Globus pallidus (tissue), 1 donor: ENCODE data around the gene HORMAD2.
A peak's percentile ranks its signal among the peaks of the same experiment; 100 is the strongest.
"Not testable (repeated sequence)": the region's sequence is repeated elsewhere in the genome, so short reads cannot be mapped to it uniquely, and the experiment has no call there.

Experiments
- DNase-seq: peaks from one replicate; pipeline ENCODE4 v3.0.0-alpha.2; 2015; ENCODE audit warnings: low spot score

Gene HORMAD2

DNA sequence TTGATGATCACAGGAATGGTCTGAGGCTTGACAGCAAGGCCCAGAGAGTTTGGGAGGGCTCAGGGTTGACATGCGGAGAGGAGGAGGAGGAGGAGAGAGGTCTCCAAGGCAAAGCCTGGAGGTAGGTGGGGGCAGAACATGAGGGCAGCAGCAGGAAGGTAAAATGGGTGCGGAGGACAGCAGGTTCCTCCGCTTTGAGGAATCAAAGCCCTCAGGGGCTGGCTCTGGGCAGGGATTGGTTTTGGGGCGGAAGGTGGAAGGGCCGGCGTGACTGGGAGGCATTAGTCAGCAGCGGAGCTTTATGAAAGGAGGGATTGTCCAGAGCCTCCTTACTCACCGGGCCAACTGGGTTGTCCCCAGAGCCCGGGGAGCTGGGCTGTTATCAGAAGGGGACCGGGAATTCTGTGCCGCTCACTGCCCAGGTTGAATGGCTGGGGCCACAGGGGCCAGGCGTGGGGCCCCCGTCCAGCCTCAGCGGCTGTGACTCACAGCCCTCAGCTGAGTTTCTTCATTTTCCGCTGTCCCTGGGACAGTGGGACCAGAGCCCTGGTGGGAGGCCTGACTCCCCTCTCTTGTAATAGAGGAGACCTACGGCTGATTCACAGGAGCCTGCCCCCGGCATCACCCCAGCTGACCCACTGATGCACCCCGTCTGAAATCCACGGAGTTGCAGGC is 130.1 kb downstream of the HORMAD2 start:
- peak; percentile 60 for DNase-seq

DNA sequence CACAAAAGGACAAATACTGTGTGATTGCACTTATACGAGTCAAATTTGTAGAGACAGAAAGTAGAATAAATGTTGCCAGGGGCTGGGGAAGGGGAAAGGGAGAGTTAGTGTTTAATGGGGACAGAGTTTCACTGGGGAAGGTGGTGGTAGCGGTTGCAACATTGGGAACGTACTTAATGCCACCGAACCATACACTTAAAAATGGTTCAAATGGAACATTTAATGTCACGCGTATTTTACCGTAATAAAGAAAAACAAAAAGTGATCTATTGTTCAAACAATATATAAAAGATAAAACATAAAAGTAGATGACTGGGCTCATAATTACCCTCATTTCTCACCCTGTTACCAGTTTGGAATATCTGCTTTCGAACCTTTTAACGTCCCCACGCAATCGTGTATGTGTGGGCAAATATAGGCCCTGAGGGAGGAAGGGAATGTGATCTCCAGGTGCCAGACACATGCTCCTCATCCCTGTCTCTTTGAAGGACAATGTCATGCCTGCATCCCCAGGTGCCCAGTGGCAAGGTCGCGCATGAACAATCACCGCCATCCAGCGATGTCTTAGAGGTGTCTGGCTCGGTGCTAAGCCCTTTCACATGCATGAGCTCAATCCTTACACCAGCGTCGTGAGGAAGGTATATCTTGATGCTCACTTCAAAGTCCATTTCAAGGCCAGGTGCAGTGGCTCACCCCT is 131.0 kb downstream of the HORMAD2 start:
- no peak for DNase-seq

DNA sequence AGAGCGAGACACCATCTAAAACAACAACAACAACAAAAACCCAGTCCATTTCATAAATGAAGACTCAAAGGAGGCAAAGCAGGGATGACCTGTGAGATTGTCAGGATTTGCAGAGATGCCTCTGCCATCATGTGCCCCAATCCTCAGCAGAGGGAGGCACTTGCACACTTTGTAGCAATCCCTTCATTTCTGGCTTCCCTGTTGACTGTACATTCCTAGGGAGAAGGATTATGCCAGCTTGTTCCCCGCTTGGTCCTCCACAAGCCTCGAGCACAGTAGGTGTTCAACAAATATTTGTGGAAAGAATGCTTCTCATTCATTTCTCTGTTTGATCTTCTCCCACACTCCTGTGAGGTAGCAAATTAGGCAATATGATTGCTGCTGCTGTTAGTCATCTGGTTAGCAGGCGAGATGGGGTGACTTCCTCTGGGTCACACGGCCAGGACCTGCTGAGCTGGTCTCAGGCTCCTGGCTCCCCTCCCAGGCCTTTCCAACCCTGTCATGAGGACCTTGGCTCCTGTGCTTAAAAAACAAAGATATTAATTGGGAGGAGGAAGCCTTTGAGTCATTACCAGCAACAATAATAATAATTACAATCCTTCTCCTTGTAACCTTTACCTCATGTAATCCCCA is 132.2 kb downstream of the HORMAD2 start:
- no peak for DNase-seq

DNA sequence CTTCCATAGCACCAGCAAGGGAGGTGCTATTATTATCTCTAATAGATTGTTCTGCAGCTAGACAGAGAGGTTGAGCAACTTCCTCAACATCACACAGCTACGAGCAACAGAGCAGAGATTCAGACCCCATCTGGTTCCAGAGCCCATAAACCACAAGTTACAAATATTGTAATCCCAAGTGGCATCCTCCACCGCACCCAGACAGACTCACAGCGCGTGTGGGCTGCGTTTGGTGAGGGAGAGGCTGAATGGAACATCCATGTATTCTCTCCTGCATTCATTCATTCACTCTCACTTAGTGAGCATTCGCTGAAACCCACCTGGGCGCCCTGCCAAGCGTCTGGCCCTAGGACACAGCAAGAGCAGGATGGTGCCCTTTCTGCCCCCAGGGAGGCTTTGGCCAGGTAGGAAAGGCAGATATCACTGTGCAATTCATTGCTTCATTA is 132.8 kb downstream of the HORMAD2 start:
- no peak for DNase-seq

DNA sequence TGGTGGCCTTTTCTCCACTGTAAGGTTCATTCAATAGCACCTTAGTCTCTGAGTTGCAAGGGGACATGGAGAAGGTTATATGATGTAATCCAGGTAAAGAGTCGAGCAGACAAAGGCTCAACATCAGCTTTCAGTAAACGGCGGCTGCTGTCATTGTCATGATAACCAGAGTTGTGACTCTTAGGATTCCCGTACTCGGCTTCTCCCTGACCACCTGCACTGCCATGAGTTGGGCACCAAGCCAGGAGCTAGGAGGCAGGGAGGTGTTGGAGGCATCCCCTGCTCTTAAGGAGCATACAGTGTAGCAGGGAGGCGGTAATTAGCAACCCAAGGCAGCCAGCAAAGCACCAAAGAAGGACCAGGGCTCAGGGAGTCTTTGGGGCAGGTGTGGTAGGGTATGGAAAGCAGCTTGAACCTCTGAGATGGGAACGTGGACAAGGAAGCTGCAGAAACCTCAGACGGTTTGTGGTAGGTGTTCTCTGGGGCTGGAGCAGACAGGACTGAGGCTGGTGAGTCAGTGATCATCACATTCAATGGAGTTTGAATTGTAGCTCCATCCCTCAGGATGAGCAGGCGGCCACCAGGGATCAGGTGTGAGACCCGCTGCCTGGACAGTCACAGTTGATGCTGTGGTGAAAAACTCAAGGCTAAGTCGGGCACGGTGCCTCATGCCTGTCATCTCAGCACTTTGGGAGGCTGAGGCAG is 134.6 kb downstream of the HORMAD2 start:
- DNase-seq = no peak

DNA sequence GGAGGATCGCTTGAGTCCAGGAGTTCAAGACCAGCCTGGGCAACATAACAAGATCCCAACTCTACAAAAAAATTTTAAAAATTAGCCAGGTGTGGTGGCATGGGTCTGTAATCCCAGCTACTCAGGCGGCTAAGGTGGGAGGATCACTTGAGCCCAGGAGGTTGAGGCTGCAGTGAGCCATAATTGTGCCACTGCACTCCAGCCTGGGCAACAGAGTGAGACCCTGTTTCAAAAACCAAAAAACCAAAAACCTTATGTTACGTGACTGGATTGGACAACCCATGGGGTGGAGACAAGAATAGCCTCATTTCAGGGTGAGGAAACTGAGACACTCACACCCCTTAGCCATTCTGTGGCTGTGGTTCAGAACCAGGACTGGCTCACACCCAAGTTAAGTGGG is 136.0 kb downstream of the HORMAD2 start:
- not testable (repeated sequence) for DNase-seq

DNA sequence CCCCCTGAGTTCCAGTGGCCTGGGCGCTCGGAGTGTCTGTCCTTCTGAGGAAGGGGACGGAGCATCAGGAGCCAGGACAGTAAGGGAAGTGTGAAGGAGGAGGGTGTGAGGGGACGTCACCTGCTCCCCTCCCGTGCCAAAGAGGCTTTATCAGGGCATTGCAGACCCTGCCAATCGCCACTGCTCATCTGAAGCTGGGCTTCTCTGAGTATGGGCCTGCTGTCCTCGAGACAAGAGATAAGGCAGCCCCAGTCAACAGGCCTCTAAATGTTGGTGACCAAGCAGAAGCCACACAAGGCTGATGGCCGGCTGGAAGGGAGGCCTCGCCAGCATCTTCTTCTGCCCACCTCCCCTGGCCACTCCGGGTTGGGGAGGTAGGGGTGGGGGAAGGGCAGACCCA is 136.4 kb downstream of the HORMAD2 start:
- DNase-seq = no peak

DNA sequence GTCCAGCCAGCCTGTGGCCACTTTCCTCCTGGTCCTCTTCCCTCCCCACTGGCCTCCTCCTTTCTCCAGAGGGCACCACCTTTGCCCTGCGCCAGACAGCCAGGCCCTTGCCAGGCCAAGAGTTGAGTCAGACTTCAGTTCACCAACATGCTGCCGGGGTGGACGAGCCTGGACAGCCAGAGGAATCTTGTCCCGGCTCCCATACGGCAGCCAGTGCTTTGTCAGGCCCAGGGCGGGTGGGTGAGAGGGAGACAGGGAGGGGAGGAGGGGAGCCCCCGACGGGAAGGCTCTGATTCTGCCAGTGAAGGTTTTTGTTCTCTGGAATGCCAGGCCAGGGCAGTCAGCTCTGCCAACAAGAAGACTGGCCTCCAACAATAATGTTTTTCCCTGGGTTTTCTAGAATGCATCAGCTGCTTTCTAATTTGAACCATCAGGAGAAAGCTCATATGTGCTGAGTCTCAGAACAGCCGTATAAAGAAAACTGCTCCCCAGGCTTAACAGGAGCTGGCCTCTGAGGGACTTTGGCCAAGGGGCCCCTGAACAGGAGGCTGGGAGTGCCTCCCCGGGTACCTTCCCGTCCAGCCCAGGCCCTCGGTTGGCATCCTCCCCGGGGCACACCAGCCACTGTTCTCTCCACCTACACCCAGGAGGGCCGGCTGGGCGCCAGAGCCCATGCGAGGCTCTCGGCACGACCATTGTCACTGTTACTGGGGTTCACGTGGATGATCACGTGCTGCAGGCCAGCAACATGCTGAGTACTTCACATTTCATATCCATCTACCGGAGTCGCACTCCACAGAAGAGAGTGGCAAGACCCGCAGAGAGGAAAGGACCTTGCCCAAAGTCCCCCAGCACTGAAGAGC is 137.7 kb downstream of the HORMAD2 start:
- peak; percentile 39 for DNase-seq

DNA sequence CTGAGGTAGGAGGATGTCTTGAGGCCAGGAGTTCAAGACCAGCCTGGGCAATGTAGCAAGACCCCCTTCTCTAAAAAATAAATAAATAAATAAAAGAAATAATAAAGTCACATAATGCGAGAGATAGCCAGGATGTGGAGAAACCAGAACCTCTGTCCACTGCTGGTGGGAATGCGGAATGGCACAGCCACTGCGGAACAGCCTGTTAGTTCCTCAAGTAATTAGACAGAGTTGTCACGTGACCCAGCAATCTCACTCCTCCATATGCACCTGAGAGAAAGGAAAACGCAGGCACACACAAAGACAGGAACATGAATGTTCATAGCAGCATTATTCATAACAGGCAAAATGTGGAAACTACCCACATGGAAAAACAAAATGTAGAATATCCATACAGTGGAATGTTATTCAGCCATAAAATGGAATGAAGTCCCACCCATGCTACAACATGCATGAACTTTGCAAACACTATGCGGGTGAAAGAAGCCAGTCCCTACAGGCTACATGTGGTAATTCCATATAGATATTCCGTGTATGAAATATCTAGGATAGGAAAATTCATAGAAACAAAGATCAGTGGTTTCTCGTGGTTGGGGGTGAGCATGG is 138.9 kb downstream of the HORMAD2 start:
- DNase-seq = no peak

DNA sequence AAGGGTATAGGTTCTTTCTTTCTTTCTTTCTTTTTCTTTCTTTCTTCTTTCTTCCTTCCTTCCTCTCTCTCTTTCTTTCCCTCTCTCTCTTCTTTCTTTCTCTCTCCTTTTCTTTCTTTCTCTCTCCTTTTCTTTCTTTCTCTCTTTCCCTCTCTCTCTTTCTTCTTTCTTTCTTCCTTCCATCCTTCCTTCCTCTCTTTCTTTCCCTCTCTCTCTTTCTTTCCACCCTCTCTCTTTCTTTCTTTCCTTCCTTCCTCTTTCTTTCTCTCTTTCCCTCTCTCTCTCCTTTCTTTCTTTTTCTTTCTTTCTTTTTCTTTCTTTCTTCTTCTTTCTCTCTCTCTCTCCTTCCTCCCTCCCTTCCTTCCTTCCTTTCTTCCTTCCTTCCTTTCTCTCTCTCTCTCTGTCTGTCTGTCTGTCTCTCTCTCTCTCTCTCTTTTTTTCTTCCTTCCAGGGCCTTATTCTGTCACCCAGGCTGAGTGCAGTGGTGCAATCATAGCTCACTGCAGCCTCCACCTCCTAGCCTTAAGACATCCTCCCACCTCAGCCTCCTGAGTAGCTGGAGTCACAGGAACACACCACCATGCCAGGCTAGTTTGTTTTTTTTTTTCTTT is 139.5 kb downstream of the HORMAD2 start:
- no peak for DNase-seq

DNA sequence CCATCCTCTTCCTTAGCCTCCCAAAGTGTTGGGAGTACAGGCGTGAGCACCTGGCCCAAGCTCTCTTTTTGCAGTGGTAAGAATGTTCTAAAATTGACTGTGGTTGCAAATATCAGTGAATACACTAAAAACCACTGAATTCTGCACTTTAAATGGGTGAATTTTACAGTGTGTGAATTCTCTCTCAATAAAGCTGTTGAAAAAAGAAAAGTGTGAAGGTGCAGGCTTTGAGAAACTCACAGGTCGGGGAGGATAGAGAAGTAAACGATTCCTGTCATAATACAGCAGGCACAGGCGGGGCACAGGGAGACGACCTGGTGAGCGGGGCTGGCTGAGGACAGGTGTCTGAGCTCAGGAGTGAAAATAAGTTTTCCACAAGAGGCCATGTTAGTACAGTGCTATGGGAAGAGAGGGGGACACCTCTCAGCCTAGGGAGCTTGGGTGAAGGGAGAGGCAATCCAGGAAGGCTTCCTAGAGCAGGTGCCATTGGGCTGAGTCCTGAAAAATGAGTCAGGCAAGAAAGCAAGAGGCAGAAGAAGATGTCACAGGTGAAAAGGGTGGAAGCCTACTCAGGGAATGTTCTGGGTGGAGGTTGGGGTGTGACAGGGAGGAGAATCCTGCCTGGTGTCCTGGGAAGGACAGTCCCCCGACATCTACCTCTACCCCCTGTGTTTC is 140.2 kb downstream of the HORMAD2 start:
- DNase-seq = no peak

DNA sequence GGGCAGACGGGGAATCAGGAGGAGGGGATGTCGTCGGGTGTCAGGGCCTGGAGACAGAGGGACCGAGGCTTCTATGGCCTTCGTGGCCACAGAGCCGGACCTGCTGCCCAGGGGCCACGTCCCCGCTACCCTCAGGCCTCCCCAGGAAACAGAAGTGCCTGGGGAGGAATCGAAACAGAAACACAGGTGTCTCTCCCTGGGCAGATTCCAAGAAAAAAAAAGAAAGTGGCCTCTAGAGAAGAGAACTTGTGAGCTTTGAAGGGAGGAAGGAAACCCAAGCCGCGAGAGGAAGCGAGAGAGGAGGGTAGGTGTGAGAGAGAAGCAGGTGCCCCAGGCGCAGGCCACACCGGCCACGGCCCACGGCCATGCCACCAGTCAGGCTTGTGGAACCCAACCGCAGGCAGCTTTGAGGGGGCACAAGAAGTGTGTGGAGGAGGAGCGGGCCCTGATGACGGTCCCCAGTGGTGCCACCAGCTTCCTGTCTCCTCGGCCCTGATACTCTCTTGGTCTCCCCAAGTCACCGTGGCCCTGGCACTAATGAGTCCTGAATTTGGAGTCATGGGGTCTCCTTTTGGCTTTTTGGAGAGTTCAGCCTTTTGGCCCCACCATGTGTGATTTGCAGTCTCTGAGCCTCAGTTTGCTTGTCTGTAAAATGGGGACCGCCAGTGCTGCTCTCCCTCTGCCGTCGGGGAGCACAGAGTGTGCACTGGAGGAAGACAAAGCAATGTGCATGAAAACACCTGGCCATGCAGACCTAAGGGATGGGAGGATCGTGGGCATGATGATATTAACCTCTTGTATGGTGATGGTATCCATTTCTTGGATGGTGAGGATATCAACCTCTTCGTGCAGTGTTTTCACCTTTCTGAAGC is 141.1 kb downstream of the HORMAD2 start:
- no peak for DNase-seq

DNA sequence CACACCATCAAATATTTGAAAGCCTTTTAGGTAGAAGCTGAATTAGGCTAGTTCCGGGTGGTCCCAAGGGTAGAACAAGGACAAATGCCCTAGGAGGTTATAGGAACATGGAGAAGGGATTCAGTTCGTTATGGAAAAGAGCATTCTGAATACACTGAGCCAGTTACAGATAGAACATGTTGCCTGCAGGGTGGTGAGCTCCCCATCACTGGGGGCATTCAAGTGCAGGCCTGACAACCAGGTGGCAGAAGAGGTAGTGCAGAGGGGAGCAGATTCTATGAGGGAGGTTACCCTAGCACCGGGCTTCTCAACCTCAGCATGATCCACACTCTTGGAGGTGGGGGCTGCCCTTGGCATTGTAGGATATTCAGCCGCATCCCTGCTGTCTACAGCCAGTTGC is 142.1 kb downstream of the HORMAD2 start:
- no peak for DNase-seq

DNA sequence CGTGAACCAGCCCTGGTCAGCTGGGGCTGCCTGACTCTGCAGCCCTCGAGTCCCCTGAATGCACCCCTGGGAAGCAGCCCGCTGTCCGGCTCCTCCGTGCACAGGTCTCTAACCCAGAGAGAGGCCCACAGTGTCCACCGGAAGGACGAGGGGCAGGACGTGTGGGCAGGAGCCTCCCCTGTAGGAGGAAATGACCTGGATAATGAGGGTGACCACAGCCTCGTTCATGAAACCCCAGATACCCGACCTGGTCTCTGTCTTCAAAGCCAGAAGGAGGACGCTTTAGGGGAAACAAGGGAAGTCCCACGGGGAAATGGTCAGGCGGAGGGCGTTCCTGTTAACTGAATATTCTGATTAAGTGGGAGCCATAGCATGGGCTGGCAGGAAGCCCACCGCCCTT is 143.0 kb downstream of the HORMAD2 start:
- no peak for DNase-seq

DNA sequence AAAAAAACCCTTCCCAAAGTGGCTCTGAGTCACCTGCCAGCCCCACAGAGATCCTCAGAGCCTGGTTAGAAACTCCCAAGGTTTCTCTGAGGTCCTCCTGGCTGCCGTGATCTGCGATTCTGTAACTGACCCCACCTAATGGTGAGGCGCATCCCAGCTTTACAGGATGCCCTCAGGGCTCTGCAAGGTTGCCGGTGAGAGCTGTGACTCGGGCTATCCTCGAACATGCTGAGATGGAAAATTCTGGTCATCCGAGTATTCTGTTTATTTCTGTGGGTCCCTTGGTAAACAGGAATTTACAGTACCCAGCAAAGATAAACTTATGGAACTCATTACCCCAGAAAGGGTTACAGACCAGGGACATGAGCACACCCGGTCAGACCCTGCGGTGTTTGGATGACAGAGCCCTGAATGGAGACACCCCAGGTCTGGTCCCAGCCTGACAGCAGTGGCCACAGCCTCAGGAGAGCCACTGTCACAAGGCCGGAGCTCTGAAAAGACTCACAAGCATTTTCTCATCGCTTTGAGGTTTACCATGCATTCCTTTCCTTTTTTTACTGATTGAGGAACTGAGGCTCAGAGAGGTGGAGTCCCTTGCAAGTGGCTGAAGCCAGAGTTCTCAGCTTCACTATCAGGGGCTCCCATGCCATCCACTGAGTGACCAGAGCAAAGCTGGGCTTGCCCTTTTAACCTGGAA is 144.0 kb downstream of the HORMAD2 start:
- no peak for DNase-seq

DNA sequence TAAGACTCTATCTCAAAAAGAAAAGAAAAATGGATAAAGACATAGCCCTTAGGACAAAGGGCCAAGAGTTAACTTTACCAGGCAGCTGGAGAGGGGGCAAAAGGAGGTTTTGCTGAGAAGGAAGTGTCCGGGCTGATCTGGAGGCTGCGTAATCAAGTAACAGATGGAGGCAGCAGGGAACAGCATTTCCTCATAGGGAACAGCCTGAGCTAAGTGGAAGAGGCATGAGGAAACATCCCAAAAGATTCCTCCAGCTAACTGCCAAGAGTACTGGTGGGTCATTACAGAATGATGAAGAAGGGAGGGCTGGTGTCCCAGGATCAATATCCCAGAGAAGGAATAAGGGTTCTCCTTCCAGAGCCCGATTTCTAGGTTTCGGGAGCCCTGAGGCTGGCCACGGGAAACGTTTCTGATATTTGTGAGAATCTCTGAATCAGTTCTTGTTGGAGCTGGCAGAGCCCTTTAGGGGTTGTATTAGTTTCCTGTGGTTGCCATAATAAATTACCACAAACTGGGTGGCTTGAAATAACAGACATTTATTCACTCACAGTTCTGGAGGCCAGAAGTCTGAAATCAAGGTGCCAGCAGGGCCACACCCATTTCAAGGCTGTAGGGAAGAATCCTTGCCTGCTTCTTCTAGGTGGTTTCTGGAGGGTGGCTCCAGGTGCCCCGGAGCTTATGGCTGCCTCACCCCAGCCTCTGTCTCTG is 145.1 kb downstream of the HORMAD2 start:
- no peak for DNase-seq

DNA sequence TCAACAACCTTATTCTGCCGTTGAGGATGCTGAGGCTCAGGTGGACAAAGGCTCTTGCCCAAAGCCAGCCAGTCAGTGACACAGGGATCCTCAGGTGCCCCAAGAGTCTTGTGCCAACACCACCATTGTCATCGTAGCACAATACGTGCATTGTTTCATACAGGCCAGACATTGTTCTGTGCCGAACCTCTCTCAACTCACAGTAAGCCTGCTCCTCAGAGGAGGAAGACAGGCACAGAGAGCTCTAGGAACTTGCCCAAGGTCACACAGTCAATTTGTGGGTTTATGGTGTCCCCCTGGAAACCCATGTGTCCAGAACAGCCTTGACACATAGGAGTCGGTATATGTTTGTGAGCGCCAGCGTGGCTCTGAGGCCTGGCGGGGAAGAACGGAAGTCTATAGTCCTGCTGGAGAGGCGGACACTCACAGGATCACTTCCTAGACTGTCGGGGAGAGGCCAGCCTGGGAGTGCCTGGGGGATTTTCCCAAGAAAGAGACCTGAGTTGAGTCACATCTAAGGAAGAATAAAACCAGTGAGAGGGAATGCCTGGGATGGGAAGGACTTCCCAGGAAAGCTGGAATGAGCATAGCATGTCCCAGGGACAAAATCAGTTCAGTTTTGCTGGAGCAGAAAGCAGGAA is 146.0 kb downstream of the HORMAD2 start:
- peak; percentile 17 for DNase-seq
